C4-2B (cell line): ENCODE data around the gene LSMEM2.
A peak's percentile ranks its signal among the peaks of the same experiment; 100 is the strongest.

Source experiments
- H3K27ac ChIP-seq: fragments of 450-650 bp; 2 replicates; pipeline ENCODE4 v1.5.1; 2017
- CTCF ChIP-seq: fragments of 450-650 bp; conservative IDR thresholded peaks from 2 replicates; pipeline ENCODE4 v1.5.1; 2017; ENCODE audit warnings: mild to moderate bottlenecking
- ZFX ChIP-seq: fragments of 450-650 bp; IDR thresholded peaks from 2 replicates; pipeline ENCODE4 v1.6.1; 2017

Gene LSMEM2

DNA sequence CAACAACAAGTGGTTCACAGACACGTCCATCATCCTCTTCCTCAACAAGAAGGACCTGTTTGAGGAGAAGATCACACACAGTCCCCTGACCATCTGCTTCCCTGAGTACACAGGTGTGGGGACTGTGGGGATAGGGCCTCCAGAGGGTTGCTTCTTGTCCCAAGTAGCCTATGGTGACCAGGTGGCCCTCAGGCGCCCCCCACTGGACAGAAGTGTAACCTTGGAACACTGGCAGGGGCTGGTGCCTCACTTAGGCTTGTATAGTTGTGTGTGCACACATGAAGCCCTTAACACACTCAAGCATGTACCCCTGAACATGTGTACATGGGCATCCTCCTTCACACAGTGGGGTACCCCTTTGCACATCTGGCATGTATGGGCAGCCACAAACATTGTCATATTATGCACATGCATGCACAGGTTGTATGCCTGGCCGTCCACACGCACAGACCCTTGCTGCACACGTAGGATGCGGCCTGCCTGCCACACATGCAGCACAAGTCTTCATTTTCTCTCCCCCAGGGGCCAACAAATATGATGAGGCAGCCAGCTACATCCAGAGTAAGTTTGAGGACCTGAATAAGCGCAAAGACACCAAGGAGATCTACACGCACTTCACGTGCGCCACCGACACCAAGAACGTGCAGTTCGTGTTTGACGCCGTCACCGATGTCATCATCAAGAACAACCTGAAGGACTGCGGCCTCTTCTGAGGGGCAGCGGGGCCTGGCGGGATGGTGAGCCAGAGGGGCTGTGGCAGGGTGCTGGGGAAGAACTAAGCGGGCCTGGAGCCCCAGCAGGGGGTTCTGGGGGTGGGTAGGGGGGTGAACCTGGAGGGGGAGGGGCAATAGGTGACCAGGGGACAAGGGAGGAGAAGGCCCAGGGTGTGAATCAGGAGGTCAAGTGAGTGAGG lies 21.7 kb upstream of the LSMEM2 start:
- H3K27ac ChIP-seq, result no peak overlapping the region
- TF ChIP-seq ZFX (no peak), CTCF (peak; percentile 69)

- TF ChIP-seq CTCF (no peak), ZFX (no peak)
- no peak overlapping the region for H3K27ac ChIP-seq
Measured at GRCh38 chr3:50258029-50258680, 20.7 kb upstream of the LSMEM2 start.

DNA sequence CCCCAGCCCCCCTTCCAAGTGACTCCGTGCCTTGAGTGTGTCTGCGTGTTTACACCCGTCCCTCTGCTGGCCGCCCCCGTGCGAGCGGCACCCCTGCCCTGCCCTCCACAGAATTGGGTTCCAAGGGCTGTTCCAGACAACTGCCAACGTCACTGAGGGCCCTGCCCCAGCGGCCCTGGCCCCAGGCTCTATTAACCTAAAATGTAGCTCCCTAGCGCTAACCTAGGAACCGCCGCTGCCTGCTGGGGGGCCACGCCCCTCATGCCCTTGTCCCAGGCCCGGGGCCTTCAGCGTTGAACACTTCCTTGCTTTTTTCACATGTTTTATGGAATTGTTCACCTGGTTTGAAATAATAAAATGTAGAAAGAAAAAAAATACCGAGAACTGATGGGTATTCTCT lies 19.9 kb upstream of the LSMEM2 start:
- TF ChIP-seq CTCF (no peak), ZFX (no peak)
- no peak overlapping the region for H3K27ac ChIP-seq

DNA sequence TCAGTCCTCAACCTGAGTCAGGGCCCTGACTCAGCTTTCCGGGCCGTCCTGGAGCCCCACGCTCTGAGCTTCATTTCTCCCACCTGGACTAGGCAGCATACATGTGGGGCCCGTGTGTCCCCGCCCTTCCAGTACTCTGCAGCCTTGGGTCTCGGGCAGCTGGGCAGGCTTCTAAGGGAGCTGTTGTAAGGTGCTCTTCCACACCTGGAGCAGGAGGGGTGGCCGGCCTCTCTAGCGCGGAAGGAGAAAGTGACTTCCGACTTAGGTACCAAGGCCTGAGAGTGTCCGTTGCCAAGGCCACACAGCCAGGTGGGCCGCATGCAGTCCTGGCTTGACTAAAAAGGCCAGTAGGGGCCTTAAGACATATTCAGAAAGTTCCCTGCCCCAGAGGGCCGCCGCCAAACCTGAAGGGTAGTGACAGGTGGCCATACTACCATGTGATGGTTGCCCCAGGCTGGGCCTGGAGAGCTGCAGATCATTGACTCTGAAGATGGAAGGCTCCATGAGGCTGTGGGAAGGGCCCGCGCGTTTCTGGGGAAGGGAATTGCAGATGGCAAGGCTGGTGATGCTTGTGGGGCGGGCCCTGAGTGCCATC lies 19.4 kb upstream of the LSMEM2 start:
- TF ChIP-seq ZFX (no peak), CTCF (0 out of 2 replicates have a peak, but pooled peaks have one; percentile 1)
- H3K27ac ChIP-seq, result peak overlapping the region; percentile 76

- peak overlapping the region; percentile 76 for H3K27ac ChIP-seq
- TF ChIP-seq CTCF (peak; percentile 98), ZFX (peak; percentile 62; the same call in 1 of the 2 replicates)
Measured at GRCh38 chr3:50260027-50260941, 18.6 kb upstream of the LSMEM2 start.

GRCh38 chr3:50260942-50261441 lies 17.9 kb upstream of the LSMEM2 start:
- no peak for TF ChIP-seq CTCF
- TF ChIP-seq ZFX, result no peak
- H3K27ac ChIP-seq, result peak overlapping the region; percentile 76
